Natural killer cell (primary cell): ENCODE data around the gene DUSP2. TPM values are rescaled to one million over a fixed set of nuclear protein-coding genes. Genes with fewer than 3 reads are reported as not detected.

Experiments used
- ATAC-seq, 3 donors: fragments of 150-1000 bp in 2 of 3; fragments of 200-7000 bp in 1 of 3; cut with Tn5 transposase; 1 replicate in 1 of 3; 2 replicates in 2 of 3; pipeline ENCODE4 v1.10.0; 2021; ENCODE audit warnings: mild to moderate bottlenecking in 2 of 3, moderate library complexity in 2 of 3
- DNase-seq, 2 donors: peaks; one replicate each; pipeline versions ENCODE4 v3.0.0 to v3.0.0-alpha.2; 2013 to 2021; ENCODE audit warnings: mixed read lengths in 1 of 2
- H3K27ac ChIP-seq: one replicate; pipeline ENCODE4 v1.5.1; 2013; ENCODE audit warnings: mild to moderate bottlenecking, low read length
- H3K27me3 ChIP-seq: one replicate; pipeline ENCODE4 v1.6.1; 2013; ENCODE audit warnings: low read length; ENCODE audit not compliant: control insufficient read depth, insufficient read depth
- H3K36me3 ChIP-seq: one replicate; pipeline ENCODE4 v1.6.1; 2013; ENCODE audit warnings: low read length; ENCODE audit not compliant: control insufficient read depth, insufficient read depth
- H3K4me1 ChIP-seq: one replicate; pipeline ENCODE4 v1.6.1; 2013; ENCODE audit warnings: low read length; ENCODE audit not compliant: control insufficient read depth, insufficient read depth
- H3K4me3 ChIP-seq: one replicate; pipeline ENCODE4 v1.5.1; 2013; ENCODE audit warnings: low read length
- H3K9me3 ChIP-seq: one replicate; pipeline ENCODE4 v1.6.1; 2013; ENCODE audit warnings: low read length; ENCODE audit not compliant: control insufficient read depth, insufficient read depth
- H3K27ac Mint-ChIP-seq, 2 donors: one replicate each; pipeline ENCODE4 v1.8.0; 2022; ENCODE audit warnings: mild to moderate bottlenecking in 2 of 2, mixed read lengths in 2 of 2, moderate library complexity in 1 of 2
- H3K27me3 Mint-ChIP-seq, 2 donors: one replicate each; pipeline ENCODE4 v1.8.0; 2022; ENCODE audit warnings: low read depth in 2 of 2, mixed read lengths in 2 of 2
- H3K36me3 Mint-ChIP-seq: one replicate; pipeline ENCODE4 v1.8.0; 2022; ENCODE audit warnings: mixed read lengths
- H3K4me1 Mint-ChIP-seq, 2 donors: one replicate each; pipeline ENCODE4 v1.8.0; 2022; ENCODE audit warnings: mixed read lengths in 2 of 2
- H3K4me3 Mint-ChIP-seq: one replicate; pipeline ENCODE4 v1.8.0; 2022; ENCODE audit warnings: mild to moderate bottlenecking, moderate library complexity, mixed read lengths
- H3K9me3 Mint-ChIP-seq, 2 donors: one replicate each; pipeline ENCODE4 v1.8.0; 2022; ENCODE audit warnings: mixed read lengths in 2 of 2
- WGBS: methylation state at CpG from one replicate; pipeline ENCODE4 v1.1.7; 2013; ENCODE audit warnings: missing lambda C conversion rate; ENCODE audit not compliant: insufficient coverage; 5-methylcytosine and 5-hydroxymethylcytosine counted together
- intact Hi-C: fragments of 100-400 bp; cut with micrococcal nuclease; formaldehyde crosslinking; loops from one replicate; pipeline ENCODE4 v1.14.2; 2022
- total RNA-seq, 4 donors: library from RNA; stranded (reverse); fragments of 120-200 nt in 1 of 4; gene quantifications; one replicate each; pipeline versions ENCODE4 v1.2.3 to v1.2.4, GENCODE V29; 2013 to 2022
- TF ChIP-seq, protein P1 (sequence below): fragments of 200-600 bp; IDR thresholded peaks from one replicate; pipeline ENCODE4 v1.8.0; 2022; ENCODE audit warnings: antibody characterized with exemption

DUSP2 gene
- total RNA-seq, 3 donors from 2014 or later (not counting 1 experiment from before 2014, with no cell fraction given) = 300 to 564 (median 432) TPM

- Histone ChIP-seq H3K27me3 (no peaks in the 10 kb centered on the region), H3K27ac (no peak overlapping the region), H3K36me3 (peaks cover 7% of the 10 kb centered on the region), H3K4me3 (no peak overlapping the region), H3K9me3 (no peaks in the 10 kb centered on the region), H3K4me1 (peaks cover 18% of the 10 kb centered on the region)
- TF ChIP-seq, protein P1, sequence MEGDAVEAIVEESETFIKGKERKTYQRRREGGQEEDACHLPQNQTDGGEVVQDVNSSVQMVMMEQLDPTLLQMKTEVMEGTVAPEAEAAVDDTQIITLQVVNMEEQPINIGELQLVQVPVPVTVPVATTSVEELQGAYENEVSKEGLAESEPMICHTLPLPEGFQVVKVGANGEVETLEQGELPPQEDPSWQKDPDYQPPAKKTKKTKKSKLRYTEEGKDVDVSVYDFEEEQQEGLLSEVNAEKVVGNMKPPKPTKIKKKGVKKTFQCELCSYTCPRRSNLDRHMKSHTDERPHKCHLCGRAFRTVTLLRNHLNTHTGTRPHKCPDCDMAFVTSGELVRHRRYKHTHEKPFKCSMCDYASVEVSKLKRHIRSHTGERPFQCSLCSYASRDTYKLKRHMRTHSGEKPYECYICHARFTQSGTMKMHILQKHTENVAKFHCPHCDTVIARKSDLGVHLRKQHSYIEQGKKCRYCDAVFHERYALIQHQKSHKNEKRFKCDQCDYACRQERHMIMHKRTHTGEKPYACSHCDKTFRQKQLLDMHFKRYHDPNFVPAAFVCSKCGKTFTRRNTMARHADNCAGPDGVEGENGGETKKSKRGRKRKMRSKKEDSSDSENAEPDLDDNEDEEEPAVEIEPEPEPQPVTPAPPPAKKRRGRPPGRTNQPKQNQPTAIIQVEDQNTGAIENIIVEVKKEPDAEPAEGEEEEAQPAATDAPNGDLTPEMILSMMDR = no peak
- H3K27ac Mint-ChIP-seq = peak overlapping the region in 1 of 2 donors; percentile 84
- 80% methylated on average over 15 of the region's 16 CpGs for WGBS
- peaks cover 0 to 7% of the 10 kb centered on the region in 2 donors for H3K27me3 Mint-ChIP-seq
- intact Hi-C loops = no loop called here
- no peaks in the 10 kb centered on the region for H3K36me3 Mint-ChIP-seq
- no peak overlapping the region for H3K4me3 Mint-ChIP-seq
- ATAC-seq (peak; percentile 28 to 75 (median 45)), DNase-seq (peak in 1 of 2 donors; percentile 60)
- peaks cover 0 to 25% of the 10 kb centered on the region in 2 donors for H3K4me1 Mint-ChIP-seq
- H3K9me3 Mint-ChIP-seq = no peaks in the 10 kb centered on the region
Observed at GRCh38 chr2:96129528-96130120, 15.6 kb downstream of the DUSP2 start.

DNA sequence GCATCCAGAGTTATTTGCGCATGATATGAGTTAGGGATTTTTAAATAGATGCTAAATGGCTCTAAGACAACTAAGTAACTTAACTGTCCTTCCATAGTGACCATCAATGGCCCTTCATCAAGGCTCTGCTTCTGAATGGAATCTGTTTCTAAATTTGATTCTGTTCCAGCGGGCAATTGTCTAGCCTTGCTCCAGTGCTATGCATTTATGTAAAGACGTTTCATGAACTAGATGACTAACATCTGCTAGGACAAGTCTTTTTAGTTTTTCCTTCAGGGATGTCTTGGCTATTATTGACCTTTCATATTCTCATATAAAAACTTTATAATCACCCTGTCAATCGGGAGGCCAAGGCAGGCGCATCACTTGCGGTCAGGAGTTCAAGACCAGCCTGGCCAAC is 16.8 kb downstream of the DUSP2 start:
- intact Hi-C loops = no loop called here
- Histone ChIP-seq H3K36me3 (peaks cover 7% of the 10 kb centered on the region), H3K9me3 (no peaks in the 10 kb centered on the region), H3K27ac (no peak overlapping the region), H3K27me3 (no peaks in the 10 kb centered on the region), H3K4me3 (no peak overlapping the region), H3K4me1 (peaks cover 18% of the 10 kb centered on the region)
- 98% methylated on average over 5 of the region's 6 CpGs for WGBS
- Mint-ChIP-seq H3K9me3 (no peaks in the 10 kb centered on the region), H3K4me3 (no peak overlapping the region), H3K27ac (no peak overlapping the region), H3K36me3 (no peaks in the 10 kb centered on the region), H3K4me1 (peaks cover 0 to 28% of the 10 kb centered on the region in 2 donors), H3K27me3 (peaks cover 0 to 7% of the 10 kb centered on the region in 2 donors)
- no peak for DNase-seq
- ATAC-seq = no peak
- TF ChIP-seq, protein P1 = no peak

DNA sequence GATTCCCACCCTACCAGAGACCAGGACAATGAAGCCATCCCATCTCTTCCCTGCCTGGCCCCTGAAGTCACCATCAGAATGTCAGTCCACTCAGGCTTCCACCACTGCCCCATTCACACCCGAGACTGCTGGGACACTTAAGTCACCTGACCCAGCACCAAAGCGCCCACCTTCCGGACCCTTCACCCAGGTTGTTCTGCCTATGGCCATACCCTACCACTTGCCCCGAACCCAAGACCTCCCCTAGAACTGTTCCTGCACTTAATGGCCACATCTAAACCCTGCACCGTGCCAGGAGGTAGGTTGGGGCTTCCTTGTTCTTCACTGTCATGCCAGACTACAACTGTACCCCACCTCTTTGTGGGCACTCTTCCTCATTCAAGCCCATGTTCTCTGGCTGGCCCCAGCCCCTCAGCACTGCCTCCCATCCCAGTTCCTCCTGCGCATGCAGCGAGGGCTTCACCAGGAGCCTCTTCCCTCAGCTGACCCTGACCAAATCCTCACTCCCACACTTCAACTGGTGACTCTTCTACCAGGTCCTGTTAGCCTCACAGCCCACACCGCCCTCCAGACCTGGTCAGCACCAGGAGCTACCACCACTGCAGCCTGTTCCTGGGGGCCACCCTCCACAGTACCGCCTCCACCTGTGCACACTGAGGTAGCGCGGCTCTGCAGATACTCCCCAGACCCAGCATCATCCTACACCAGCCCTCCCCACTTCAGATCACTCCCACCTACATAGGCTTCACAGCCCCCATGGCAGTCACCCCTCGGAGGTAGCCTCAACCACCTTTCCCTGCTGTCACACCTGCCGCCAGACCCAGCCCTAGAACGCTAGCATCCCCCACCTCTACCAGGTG is 20.6 kb downstream of the DUSP2 start:
- H3K4me1 ChIP-seq = peaks cover 5% of the 10 kb centered on the region
- H3K4me1 Mint-ChIP-seq = peaks cover 0 to 28% of the 10 kb centered on the region in 2 donors
- no peaks in the 10 kb centered on the region for H3K36me3 Mint-ChIP-seq
- peak overlapping the region in 1 of 2 donors; percentile 39 for H3K27ac Mint-ChIP-seq
- peaks cover 19 to 25% of the 10 kb centered on the region in 2 donors for H3K27me3 Mint-ChIP-seq
- no peak overlapping the region for H3K4me3 ChIP-seq
- intact Hi-C loops = no loop called here
- peaks cover 4% of the 10 kb centered on the region for H3K36me3 ChIP-seq
- no peaks in the 10 kb centered on the region for H3K27me3 ChIP-seq
- peak in 1 of 3 donors; percentile 9 for ATAC-seq
- no peak for DNase-seq
- TF ChIP-seq, protein P1 = no peak
- no peaks in the 10 kb centered on the region for H3K9me3 ChIP-seq
- no peak overlapping the region for H3K4me3 Mint-ChIP-seq
- H3K27ac ChIP-seq = no peak overlapping the region
- 92% methylated on average over 14 of the region's 14 CpGs for WGBS
- no peaks in the 10 kb centered on the region for H3K9me3 Mint-ChIP-seq
